ENCODE measurements around the gene PARD3B.

The PARD3B gene

GRCh38 chr2:205643391-205643885 lies 1098.2 kb downstream of the PARD3B start:
- no peak overlapping the region for H3K27ac ChIP-seq
- H3K27me3 ChIP-seq: no peaks in the 10 kb centered on the region
- TF ChIP-seq CTCF (IDR thresholded peaks at IDR 0.05): no peak
- H3K4me1 ChIP-seq (ENCODE audit: control insufficient read depth in 1 of 2, insufficient read depth in 1 of 2, low read depth in 1 of 2, low read length in 1 of 2): no peaks in the 10 kb centered on the region
- no peaks in the 10 kb centered on the region for H3K9me3 ChIP-seq
- no peak overlapping the region for H3K4me3 ChIP-seq (ENCODE audit: low read depth in 1 of 2, low read length in 1 of 2)
- H3K36me3 ChIP-seq: no peaks in the 10 kb centered on the region

DNA sequence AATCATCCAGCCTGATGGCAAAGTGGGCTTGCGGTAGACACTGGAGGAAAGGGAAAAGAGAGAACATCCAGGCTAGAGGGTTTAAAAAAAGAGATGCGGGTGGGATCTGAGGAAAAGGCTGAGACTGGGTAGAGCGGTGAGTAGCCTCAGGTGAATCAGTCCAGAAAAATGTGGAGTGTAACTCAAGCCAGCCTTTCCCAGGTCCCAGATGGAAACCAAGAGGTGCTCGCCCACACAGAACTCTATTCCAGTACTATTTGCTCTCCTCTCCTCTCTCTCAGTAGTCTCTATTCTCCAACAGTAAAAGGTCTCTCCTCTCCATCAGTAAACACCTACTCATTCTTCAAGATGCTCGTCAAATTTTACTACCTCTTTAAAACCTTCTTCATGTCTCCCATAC lies 1098.7 kb downstream of the PARD3B start:
- no peak for TF ChIP-seq CTCF (IDR thresholded peaks at IDR 0.05)
- Histone ChIP-seq H3K27ac (no peak overlapping the region), H3K4me1 (ENCODE audit: control insufficient read depth in 1 of 2, insufficient read depth in 1 of 2, low read depth in 1 of 2, low read length in 1 of 2) (no peaks in the 10 kb centered on the region), H3K27me3 (no peaks in the 10 kb centered on the region), H3K9me3 (no peaks in the 10 kb centered on the region), H3K4me3 (ENCODE audit: low read depth in 1 of 2, low read length in 1 of 2) (no peak overlapping the region), H3K36me3 (no peaks in the 10 kb centered on the region)

- TF ChIP-seq CTCF (IDR thresholded peaks at IDR 0.05): no peak
- H3K27me3 ChIP-seq: no peaks in the 10 kb centered on the region
- H3K4me3 ChIP-seq (ENCODE audit: low read depth in 1 of 2, low read length in 1 of 2): no peak overlapping the region
- no peak overlapping the region for H3K27ac ChIP-seq
- no peaks in the 10 kb centered on the region for H3K36me3 ChIP-seq
- H3K4me1 ChIP-seq (ENCODE audit: control insufficient read depth in 1 of 2, insufficient read depth in 1 of 2, low read depth in 1 of 2, low read length in 1 of 2): no peaks in the 10 kb centered on the region
- H3K9me3 ChIP-seq: no peaks in the 10 kb centered on the region
Measured at GRCh38 chr2:205646680-205647079, 1101.4 kb downstream of the PARD3B start.

GRCh38 chr2:205650450-205650849 lies 1105.2 kb downstream of the PARD3B start:
- Histone ChIP-seq H3K36me3 (no peaks in the 10 kb centered on the region), H3K4me1 (ENCODE audit: control insufficient read depth in 1 of 2, insufficient read depth in 1 of 2, low read depth in 1 of 2, low read length in 1 of 2) (no peaks in the 10 kb centered on the region), H3K9me3 (no peaks in the 10 kb centered on the region), H3K27ac (no peak overlapping the region), H3K27me3 (no peaks in the 10 kb centered on the region), H3K4me3 (ENCODE audit: low read depth in 1 of 2, low read length in 1 of 2) (no peak overlapping the region)
- no peak for TF ChIP-seq CTCF (IDR thresholded peaks at IDR 0.05)

- H3K4me3 ChIP-seq (ENCODE audit: low read depth in 1 of 2, low read length in 1 of 2): no peak overlapping the region
- H3K9me3 ChIP-seq: no peaks in the 10 kb centered on the region
- no peak for TF ChIP-seq CTCF (IDR thresholded peaks at IDR 0.05)
- H3K36me3 ChIP-seq: no peaks in the 10 kb centered on the region
- H3K27ac ChIP-seq: no peak overlapping the region
- no peaks in the 10 kb centered on the region for H3K27me3 ChIP-seq
- no peaks in the 10 kb centered on the region for H3K4me1 ChIP-seq (ENCODE audit: control insufficient read depth in 1 of 2, insufficient read depth in 1 of 2, low read depth in 1 of 2, low read length in 1 of 2)
Measured at GRCh38 chr2:205650931-205651330, 1105.7 kb downstream of the PARD3B start.

- Histone ChIP-seq H3K4me1 (ENCODE audit: control insufficient read depth in 1 of 2, insufficient read depth in 1 of 2, low read depth in 1 of 2, low read length in 1 of 2) (no peaks in the 10 kb centered on the region), H3K27ac (no peak overlapping the region), H3K36me3 (no peaks in the 10 kb centered on the region), H3K4me3 (ENCODE audit: low read depth in 1 of 2, low read length in 1 of 2) (no peak overlapping the region), H3K27me3 (no peaks in the 10 kb centered on the region), H3K9me3 (no peaks in the 10 kb centered on the region)
- TF ChIP-seq CTCF (IDR thresholded peaks at IDR 0.05): no peak
Measured at GRCh38 chr2:205651719-205652118, 1106.4 kb downstream of the PARD3B start.
